ENCODE measurements around the gene RPP40. TPM values are rescaled to one million over a fixed set of nuclear protein-coding genes. Genes with fewer than 3 reads are reported as not detected.

RPP40 gene
- total RNA-seq, 6 donors from 2014 or later, result 2.4 to 7.9 (median 4.3) TPM; not detected in 1

GRCh38 chr6:4948781-4949450, 54.9 kb downstream of the RPP40 start:
- TF ChIP-seq POLR2A (IDR thresholded peaks at IDR 0.05) (no peak), EP300 (IDR thresholded peaks at IDR 0.05) (no peak), POLR2AphosphoS5 (IDR thresholded peaks at IDR 0.05) (no peak)
- TF ChIP-seq, protein P1, sequence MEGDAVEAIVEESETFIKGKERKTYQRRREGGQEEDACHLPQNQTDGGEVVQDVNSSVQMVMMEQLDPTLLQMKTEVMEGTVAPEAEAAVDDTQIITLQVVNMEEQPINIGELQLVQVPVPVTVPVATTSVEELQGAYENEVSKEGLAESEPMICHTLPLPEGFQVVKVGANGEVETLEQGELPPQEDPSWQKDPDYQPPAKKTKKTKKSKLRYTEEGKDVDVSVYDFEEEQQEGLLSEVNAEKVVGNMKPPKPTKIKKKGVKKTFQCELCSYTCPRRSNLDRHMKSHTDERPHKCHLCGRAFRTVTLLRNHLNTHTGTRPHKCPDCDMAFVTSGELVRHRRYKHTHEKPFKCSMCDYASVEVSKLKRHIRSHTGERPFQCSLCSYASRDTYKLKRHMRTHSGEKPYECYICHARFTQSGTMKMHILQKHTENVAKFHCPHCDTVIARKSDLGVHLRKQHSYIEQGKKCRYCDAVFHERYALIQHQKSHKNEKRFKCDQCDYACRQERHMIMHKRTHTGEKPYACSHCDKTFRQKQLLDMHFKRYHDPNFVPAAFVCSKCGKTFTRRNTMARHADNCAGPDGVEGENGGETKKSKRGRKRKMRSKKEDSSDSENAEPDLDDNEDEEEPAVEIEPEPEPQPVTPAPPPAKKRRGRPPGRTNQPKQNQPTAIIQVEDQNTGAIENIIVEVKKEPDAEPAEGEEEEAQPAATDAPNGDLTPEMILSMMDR (IDR thresholded peaks at IDR 0.05), result no peak
- no peak for DNase-seq
- 86 to 93% methylated on average over 12 to 15 of the region's 15 CpGs for WGBS, 2 donors
- no peaks in the 10 kb centered on the region for H3K9me3 ChIP-seq
- H3K36me3 ChIP-seq, result peaks cover 4 to 68% (median 37%) of the 10 kb centered on the region in 4 donors
- no peak overlapping the region for H3K27ac ChIP-seq
- peak in 1 of 2 donors; percentile 5 for ATAC-seq (ENCODE audit: low FRiP score in 2 of 2)
- H3K27me3 ChIP-seq, result no peaks in the 10 kb centered on the region
- no peaks in the 10 kb centered on the region for H3K4me1 ChIP-seq
- no peak overlapping the region for H3K4me3 ChIP-seq

- ATAC-seq (ENCODE audit: low FRiP score in 2 of 2), result no peak
- TF ChIP-seq POLR2A (IDR thresholded peaks at IDR 0.05), result no peak
- TF ChIP-seq EP300 (IDR thresholded peaks at IDR 0.05), result no peak
- TF ChIP-seq, protein P1 (IDR thresholded peaks at IDR 0.05), result no peak
- no peak for TF ChIP-seq POLR2AphosphoS5 (IDR thresholded peaks at IDR 0.05)
- Histone ChIP-seq H3K9me3 (no peaks in the 10 kb centered on the region), H3K27me3 (no peaks in the 10 kb centered on the region), H3K4me3 (no peak overlapping the region), H3K36me3 (peaks cover 0 to 64% (median 33%) of the 10 kb centered on the region in 4 donors), H3K4me1 (peaks cover 0 to 7% (median 3%) of the 10 kb centered on the region in 4 donors), H3K27ac (no peak overlapping the region)
- DNase-seq, result no peak
- 85 to 93% methylated on average over 13 of the region's 13 CpGs for WGBS, 2 donors
Measured at GRCh38 chr6:4947716-4948115, 56.1 kb downstream of the RPP40 start.

DNA sequence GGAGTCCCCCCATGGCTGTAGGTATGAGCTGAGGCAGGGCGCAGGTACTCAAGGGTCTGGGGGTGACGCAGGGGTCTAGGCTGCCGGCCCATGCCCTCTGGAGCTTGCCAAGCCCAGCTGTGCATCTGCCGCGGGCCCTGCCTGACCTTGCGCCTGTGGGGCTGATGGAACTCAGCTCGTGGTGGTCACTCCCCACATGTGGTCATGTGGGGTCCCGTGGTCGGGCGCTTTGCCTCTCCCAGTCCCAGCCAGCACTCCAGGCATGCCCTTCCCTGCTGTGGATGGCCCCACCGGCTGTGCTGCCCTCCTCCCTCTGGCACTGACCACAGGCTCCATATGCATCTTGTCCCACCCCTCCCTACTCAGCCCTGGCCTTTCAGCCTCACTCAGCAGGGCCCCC, 57.3 kb downstream of the RPP40 start:
- 96% methylated on average over 11 of the region's 11 CpGs; no CpG with 5 or more reads in 1 of the 2 donors for WGBS, 2 donors
- H3K36me3 ChIP-seq, result peaks cover 0 to 53% (median 30%) of the 10 kb centered on the region in 4 donors

More for the DNA sequence above, 57.3 kb downstream of the RPP40 start:
- no peaks in the 10 kb centered on the region for H3K9me3 ChIP-seq
- H3K27me3 ChIP-seq, result no peaks in the 10 kb centered on the region
- no peak overlapping the region for H3K4me3 ChIP-seq
- no peak for TF ChIP-seq EP300 (IDR thresholded peaks at IDR 0.05)
- TF ChIP-seq POLR2AphosphoS5 (IDR thresholded peaks at IDR 0.05), result no peak
- TF ChIP-seq, protein P1 (IDR thresholded peaks at IDR 0.05), result no peak
- no peak for TF ChIP-seq POLR2A (IDR thresholded peaks at IDR 0.05)
- peaks cover 5 to 19% (median 13%) of the 10 kb centered on the region in 4 donors for H3K4me1 ChIP-seq
- DNase-seq, result peak in 1 of 2 donors; percentile 62
- no peak overlapping the region for H3K27ac ChIP-seq
- no peak for ATAC-seq (ENCODE audit: low FRiP score in 2 of 2)

Other genes with a start within 250 kb of the RPP40 start
- gene CDYL, start 227.6 kb downstream of the RPP40 start, total RNA-seq, result 10 to 100 TPM; 17.6 to 48.9 (median 32.9) TPM
- gene PPP1R3G, start 81.3 kb upstream of the RPP40 start, total RNA-seq, result under 1 TPM in 5 of 6 donors, not detected in 1; 0.10 to 0.64 (median 0.37) TPM

Data from upper lobe of left lung (tissue), 6 donors.